Neural crest cell (in vitro differentiated cells): Measurements from ENCODE around the gene WNT9B. TPM values are rescaled to one million over a fixed set of nuclear protein-coding genes. Genes with fewer than 3 reads are reported as not detected.

ENCODE experiments used
- DNase-seq: peaks from one replicate; pipeline ENCODE4 v3.0.0; 2021; ENCODE audit warnings: low read depth, mixed read lengths, low spot score
- H3K27ac Mint-ChIP-seq: one replicate; pipeline ENCODE4 v1.8.0; 2021; ENCODE audit warnings: mild to moderate bottlenecking, mixed read lengths; ENCODE audit not compliant: unreplicated experiment
- H3K27me3 Mint-ChIP-seq: 2 replicates; pipeline ENCODE4 v1.8.0; 2021; ENCODE audit warnings: low read depth, mild to moderate bottlenecking, mixed read lengths
- H3K36me3 Mint-ChIP-seq: 2 replicates; pipeline ENCODE4 v1.8.0; 2021; ENCODE audit warnings: low read depth, mild to moderate bottlenecking, mixed read lengths
- H3K4me1 Mint-ChIP-seq: 2 replicates; pipeline ENCODE4 v1.8.0; 2021; ENCODE audit warnings: mixed read lengths
- H3K4me3 Mint-ChIP-seq: one replicate; pipeline ENCODE4 v1.8.0; 2021; ENCODE audit warnings: mild to moderate bottlenecking, mixed read lengths
- H3K9me3 Mint-ChIP-seq: 2 replicates; pipeline ENCODE4 v1.8.0; 2021; ENCODE audit warnings: mixed read lengths
- CTCF ChIP-seq: fragments of 200-600 bp; sonication (generic); conservative IDR thresholded peaks from 2 replicates; pipeline ENCODE4 v1.5.0; 2021; ENCODE audit warnings: antibody characterized with exemption, mild to moderate bottlenecking
- total RNA-seq: library from RNA; stranded (reverse); gene quantifications from 2 replicates; pipeline ENCODE4 v1.2.1, GENCODE V29; 2021

The WNT9B gene
- total RNA-seq, 1 donor from 2014 or later, result not detected

GRCh38 chr17:46882666-46883065 lies 31.3 kb downstream of the WNT9B start:
- TF ChIP-seq CTCF, result no peak
- Mint-ChIP-seq H3K9me3 (no peaks in the 10 kb centered on the region), H3K27me3 (peaks cover 21% of the 10 kb centered on the region), H3K27ac (peak overlapping the region; percentile 32), H3K36me3 (no peaks in the 10 kb centered on the region), H3K4me3 (no peak overlapping the region), H3K4me1 (no peaks in the 10 kb centered on the region)
- no peak for DNase-seq

DNA sequence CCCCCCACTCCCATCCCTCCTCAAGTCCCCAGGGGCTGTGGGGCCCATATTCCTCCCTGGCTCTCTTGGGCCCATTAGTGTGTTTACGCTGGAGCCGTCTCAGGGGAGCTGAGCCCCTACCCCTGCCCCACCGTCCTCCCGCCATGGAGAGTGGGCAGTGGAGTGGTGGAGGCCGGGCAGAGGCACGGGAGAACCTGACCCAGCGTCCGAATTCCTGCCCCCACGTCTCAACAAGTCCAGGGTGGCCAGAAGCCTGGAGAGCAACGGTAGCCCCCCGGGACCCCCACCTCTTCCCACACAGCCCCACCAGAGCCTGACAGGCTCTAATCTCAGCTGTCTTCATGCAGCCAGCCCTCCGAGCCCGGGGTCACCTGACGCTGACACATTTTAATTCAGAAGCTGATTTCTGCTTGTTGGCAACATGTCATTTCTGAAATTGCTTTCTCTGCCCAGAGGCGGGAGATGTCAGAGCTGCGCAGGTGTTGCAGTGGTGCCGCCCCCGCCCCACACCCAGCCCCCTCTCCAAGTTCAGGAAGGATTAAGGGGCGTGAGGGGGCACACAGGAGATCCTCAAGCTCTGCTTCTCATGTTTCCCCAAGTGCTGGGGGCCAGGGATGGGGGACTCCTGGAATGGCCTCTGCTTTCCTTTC lies 32.6 kb downstream of the WNT9B start:
- no peak for TF ChIP-seq CTCF
- no peak overlapping the region for H3K4me3 Mint-ChIP-seq
- no peak for DNase-seq
- no peaks in the 10 kb centered on the region for H3K36me3 Mint-ChIP-seq
- H3K27me3 Mint-ChIP-seq, result peaks cover 33% of the 10 kb centered on the region
- H3K9me3 Mint-ChIP-seq, result no peaks in the 10 kb centered on the region
- peak overlapping the region; percentile 27 for H3K27ac Mint-ChIP-seq
- H3K4me1 Mint-ChIP-seq, result no peaks in the 10 kb centered on the region

DNA sequence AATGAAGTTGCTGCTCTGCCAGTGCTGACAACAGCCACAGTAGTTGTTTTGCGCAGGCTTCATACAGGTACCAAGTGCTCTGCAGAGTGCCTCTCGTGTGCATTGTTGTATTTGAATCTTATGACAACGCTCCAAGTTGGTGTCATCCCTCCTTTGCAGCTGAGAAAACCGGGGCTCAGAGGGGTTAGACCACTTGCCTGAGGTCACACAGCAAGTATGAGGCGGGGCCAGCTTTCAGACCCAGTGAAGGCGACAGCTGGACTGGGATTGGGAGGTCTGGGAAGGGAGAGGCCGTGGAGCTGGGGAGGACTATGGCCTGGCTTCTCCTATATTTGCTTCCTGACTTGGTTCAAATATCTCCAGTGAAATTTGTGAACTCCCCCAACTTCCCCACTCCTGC lies 33.2 kb downstream of the WNT9B start:
- Mint-ChIP-seq H3K4me3 (no peak overlapping the region), H3K4me1 (no peaks in the 10 kb centered on the region), H3K27me3 (peaks cover 35% of the 10 kb centered on the region), H3K36me3 (no peaks in the 10 kb centered on the region), H3K27ac (no peak overlapping the region), H3K9me3 (no peaks in the 10 kb centered on the region)
- no peak for DNase-seq
- TF ChIP-seq CTCF, result no peak

- no peak for TF ChIP-seq CTCF
Measured at GRCh38 chr17:46885415-46886309, 34.3 kb downstream of the WNT9B start.

DNA sequence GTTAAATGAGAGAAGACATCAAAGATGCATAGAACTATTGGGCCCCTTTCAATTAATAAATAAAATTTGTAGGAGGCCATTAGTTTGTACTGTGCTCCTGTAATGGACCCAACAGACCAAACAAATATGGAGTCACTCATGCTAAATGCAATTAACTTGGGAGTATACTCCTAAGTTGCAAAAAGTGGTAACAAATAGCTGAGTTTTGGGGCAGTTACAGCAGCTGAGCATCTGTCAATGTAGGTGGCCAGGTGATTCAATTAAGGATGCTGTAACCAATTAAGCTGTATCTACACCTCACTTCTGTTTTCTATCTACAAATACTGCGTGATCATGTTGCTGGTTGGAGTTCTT lies 34.9 kb downstream of the WNT9B start:
- Mint-ChIP-seq H3K4me1 (peaks cover 7% of the 10 kb centered on the region), H3K4me3 (no peak overlapping the region), H3K9me3 (no peaks in the 10 kb centered on the region), H3K36me3 (no peaks in the 10 kb centered on the region), H3K27ac (no peak overlapping the region), H3K27me3 (peaks cover 46% of the 10 kb centered on the region)
- DNase-seq, result no peak
- TF ChIP-seq CTCF, result no peak

More at GRCh38 chr17:46885415-46886309, 34.3 kb downstream of the WNT9B start:
- Mint-ChIP-seq H3K27me3 (peaks cover 44% of the 10 kb centered on the region), H3K4me1 (peaks cover 7% of the 10 kb centered on the region), H3K36me3 (no peaks in the 10 kb centered on the region), H3K27ac (no peak overlapping the region), H3K4me3 (no peak overlapping the region), H3K9me3 (no peaks in the 10 kb centered on the region)
- no peak for DNase-seq
